Mucosa of rectum (tissue), 2 donors: Measurements from ENCODE around the gene SOWAHA.

ENCODE experiments used
- H3K27ac ChIP-seq, 2 donors: one replicate each; pipeline ENCODE4 v1.7.0; 2013; ENCODE audit warnings: inconsistent platforms in 2 of 2, low read depth in 2 of 2, low read length in 2 of 2
- H3K27me3 ChIP-seq, 2 donors: one replicate each; pipeline ENCODE4 v1.7.0; 2013; ENCODE audit warnings: low read length in 2 of 2; ENCODE audit not compliant: control insufficient read depth in 2 of 2, insufficient read depth in 2 of 2
- H3K36me3 ChIP-seq, 2 donors: one replicate each; pipeline ENCODE4 v1.7.0; 2013; ENCODE audit warnings: low read length in 2 of 2; ENCODE audit not compliant: control insufficient read depth in 2 of 2, insufficient read depth in 2 of 2
- H3K4me1 ChIP-seq, 2 donors: one replicate each; pipeline ENCODE4 v1.7.0; 2013; ENCODE audit warnings: low read length in 2 of 2, mild to moderate bottlenecking in 1 of 2; ENCODE audit not compliant: control insufficient read depth in 2 of 2, insufficient read depth in 2 of 2
- H3K4me3 ChIP-seq, 2 donors: one replicate each; pipeline ENCODE4 v1.7.0; 2013; ENCODE audit warnings: low read length in 2 of 2
- H3K9ac ChIP-seq, 2 donors: one replicate each; pipeline ENCODE4 v1.7.0; 2013; ENCODE audit warnings: low read length in 2 of 2, low read depth in 1 of 2, mild to moderate bottlenecking in 1 of 2
- H3K9me3 ChIP-seq, 2 donors: one replicate each; pipeline ENCODE4 v1.7.0; 2013; ENCODE audit warnings: low read length in 2 of 2; ENCODE audit not compliant: control insufficient read depth in 2 of 2
- donor health status: healthy.
- donor health status: Normal muscosa, but diverticular disease.

The SOWAHA gene

DNA sequence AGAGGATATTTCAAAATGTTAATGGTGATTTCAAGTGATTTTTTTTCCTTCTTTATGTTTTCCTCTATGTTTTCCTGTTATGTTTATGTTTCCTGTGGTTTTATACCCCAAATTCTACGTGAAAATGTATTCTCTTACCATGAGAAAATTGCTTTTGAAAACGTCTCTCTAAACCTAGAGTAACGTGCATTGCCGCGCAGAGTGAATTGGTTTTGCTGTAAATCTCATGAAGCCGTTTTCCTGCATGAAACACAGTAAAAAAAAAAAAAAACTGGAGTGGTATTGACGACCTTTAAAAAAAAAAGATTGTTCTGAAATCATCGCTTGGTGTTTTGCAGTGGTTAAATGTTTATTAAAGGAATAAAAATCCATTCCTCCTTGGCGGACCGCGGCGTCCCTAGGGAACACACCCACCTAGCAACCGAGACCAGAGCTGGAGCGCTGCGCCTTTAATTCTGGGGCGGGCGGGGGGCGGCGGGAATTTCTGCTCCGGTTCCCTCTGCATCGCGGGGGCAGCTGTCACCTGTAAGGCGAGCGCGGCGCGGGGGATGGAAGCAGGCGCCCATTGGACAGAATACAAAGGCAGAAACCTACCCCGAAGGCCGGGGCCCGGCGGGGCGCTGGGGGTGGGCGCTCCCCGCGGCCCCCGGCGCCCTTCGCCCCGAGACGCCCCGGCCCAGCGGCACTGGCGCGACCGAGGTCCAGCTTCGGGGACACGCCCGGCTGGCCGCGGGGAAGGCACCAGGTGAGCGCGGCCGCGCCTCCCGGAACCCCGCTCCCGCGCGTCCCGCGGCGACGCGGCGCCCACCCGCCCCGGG is at the start of gene SOWAHA:
SOWAHA (plus strand) TSS at position 522 of the 818 bp plus-strand sequence. CDS start 320 bp downstream, outside the sequence.
- H3K36me3 ChIP-seq: no peaks in the 10 kb centered on the region
- peak within 1 kb of the TSS; percentile 86 to 89 for H3K27ac ChIP-seq
- peak within 1 kb of the TSS; percentile 56 to 94 for H3K9ac ChIP-seq
- H3K4me3 ChIP-seq: peak within 1 kb of the TSS; percentile 69 to 72
- H3K4me1 ChIP-seq: peaks cover 11 to 12% of the 10 kb centered on the region in 2 donors
- peaks cover 0 to 3% of the 10 kb centered on the region in 2 donors for H3K27me3 ChIP-seq
- no peaks in the 10 kb centered on the region for H3K9me3 ChIP-seq

DNA sequence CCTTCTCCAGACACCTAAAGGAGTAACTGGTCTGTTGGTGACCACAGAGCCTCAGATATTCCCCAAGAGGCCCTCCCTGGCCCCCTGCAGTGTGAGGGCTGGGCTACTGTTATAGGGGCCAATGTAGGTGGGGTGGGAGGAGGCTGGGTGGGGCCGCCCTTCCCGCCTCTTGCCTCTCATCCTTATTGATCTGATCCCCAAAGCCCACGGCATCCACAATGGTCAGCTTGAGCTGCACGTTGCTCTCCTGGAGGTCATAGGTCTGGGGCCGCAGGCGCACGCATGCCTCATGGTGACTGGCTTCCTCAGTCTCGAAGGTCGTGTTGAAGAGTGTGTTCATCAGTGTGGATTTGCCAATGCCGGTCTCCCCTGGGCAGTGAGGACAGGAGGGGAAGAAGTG is 49.1 kb upstream of the SOWAHA start:
- Histone ChIP-seq H3K27ac (no peak overlapping the region), H3K36me3 (peaks cover 33 to 47% of the 10 kb centered on the region in 2 donors), H3K9ac (no peak overlapping the region), H3K9me3 (no peaks in the 10 kb centered on the region), H3K27me3 (no peaks in the 10 kb centered on the region), H3K4me1 (peaks cover 5 to 12% of the 10 kb centered on the region in 2 donors), H3K4me3 (no peak overlapping the region)

DNA sequence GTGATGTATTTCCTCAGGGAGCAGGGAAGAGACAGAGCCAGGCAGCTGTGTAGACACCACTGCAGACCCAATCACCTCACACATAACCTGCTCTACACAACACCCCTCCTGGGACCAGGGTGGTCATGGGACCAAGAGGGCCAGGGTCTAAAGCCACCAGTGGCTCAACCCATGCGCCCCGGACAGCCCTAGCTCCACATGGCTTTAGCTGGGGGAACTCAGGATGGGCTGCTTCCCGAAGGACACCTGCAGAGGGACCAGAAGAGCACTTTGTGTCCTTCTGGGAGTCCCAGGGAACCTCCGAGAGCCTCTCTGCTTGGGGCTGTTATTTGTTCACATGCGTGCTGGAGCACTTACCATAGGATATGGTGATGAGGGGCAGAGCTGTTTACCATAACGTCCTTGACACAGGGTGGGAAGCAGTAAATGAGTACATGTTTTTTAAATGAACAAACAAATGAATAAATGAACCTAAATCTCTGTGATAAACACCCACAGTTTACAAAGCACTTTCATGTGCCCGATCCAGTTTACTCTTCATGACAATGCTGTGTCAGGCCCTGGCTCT is 48.3 kb upstream of the SOWAHA start:
- H3K36me3 ChIP-seq: peaks cover 30 to 41% of the 10 kb centered on the region in 2 donors
- H3K4me1 ChIP-seq: peaks cover 5 to 12% of the 10 kb centered on the region in 2 donors
- no peak overlapping the region for H3K4me3 ChIP-seq

DNA sequence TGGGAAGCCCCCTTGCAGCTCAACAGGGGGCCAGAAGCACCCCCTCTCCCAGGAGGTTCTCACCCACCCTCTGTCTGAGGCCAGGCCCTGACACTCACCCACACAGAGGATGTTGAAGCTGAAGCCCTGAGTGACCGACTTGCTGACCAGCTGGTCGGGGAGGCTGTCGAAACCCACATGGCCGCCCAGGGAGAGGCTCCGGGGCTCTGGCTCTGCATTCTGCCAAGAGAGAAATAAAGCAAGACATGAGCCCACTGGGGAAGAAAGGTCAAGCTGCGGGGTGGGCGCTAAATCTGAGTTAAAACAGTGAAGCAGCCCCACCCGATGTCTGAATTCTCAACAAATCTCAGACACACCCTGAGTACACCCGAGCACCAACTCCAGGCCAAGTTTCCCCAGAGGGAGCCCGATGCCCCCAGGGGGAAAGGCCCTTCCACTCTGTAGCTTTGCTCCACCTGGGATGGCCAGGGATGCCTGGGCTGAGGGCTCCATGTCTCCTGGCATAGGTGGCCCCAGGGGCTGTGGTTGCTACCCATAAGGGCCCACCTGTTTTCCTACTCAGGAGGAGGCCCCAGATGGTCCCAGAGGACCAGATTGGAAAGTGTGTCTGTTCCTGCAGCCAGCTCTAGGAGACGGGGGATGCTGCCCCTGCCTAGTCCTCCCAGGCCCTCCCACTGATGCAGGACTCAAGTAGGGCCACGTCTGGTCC is 47.6 kb upstream of the SOWAHA start:
- Histone ChIP-seq H3K36me3 (peaks cover 29 to 36% of the 10 kb centered on the region in 2 donors), H3K27me3 (no peaks in the 10 kb centered on the region), H3K27ac (no peak overlapping the region), H3K4me1 (peaks cover 5 to 12% of the 10 kb centered on the region in 2 donors), H3K9me3 (no peaks in the 10 kb centered on the region), H3K9ac (no peak overlapping the region), H3K4me3 (no peak overlapping the region)

More for the DNA sequence above, 48.3 kb upstream of the SOWAHA start:
- Histone ChIP-seq H3K27me3 (no peaks in the 10 kb centered on the region), H3K9me3 (no peaks in the 10 kb centered on the region), H3K27ac (no peak overlapping the region), H3K9ac (no peak overlapping the region)

DNA sequence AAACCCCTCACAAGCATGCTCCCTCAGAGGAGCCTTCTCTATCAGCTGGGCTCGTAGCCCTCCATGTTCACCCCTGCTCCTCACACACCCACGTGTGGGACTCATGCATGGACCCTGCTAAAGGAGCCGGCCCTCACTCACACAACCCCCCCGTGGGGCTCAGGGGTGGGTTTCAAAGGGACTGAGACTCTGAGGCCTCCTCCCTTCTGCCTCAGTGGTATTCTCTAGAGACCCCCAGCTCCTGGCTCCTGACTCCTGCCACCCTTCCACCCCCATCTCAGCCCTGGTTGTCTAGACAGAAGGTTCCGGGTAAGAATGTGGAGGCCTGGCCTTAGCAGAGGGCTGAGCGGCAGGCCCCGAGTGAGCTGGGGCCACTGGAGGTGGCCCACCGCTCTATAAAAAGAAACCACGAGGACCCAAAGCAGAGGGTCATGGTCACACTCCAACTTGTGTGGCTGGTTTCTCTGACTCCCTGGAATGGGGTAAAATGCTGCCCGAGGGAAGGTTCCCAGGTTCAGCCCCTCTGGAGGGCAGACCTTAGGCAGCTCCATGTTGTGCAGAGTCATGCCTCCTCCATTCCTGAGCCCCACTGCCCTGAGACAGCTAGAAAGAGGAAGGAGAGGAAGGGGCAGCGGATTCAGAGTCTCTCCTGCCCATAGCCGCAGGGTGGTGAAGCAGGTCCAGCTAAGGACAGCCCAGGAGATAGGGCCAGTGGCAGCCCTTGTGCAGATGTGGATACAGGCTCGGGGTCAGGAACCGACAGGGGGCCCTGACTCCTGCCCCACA is 46.9 kb upstream of the SOWAHA start:
- H3K36me3 ChIP-seq: peaks cover 21 to 29% of the 10 kb centered on the region in 2 donors
- no peaks in the 10 kb centered on the region for H3K27me3 ChIP-seq
- H3K9ac ChIP-seq: no peak overlapping the region
- H3K9me3 ChIP-seq: no peaks in the 10 kb centered on the region
- no peak overlapping the region for H3K27ac ChIP-seq
- H3K4me3 ChIP-seq: no peak overlapping the region
- peaks cover 5 to 12% of the 10 kb centered on the region in 2 donors for H3K4me1 ChIP-seq

DNA sequence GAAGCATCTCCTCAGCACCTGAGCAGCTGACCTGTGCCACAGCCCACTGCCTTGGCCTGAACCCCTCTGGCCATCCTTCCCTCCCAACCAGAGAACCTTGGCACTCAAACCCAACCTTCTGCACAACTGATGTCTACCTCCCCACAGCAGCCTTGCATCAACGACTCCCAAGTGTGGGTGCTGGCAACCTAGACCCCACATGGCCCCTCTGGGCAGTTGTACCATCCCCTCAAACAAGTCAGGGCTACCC is 46.4 kb upstream of the SOWAHA start:
- H3K27ac ChIP-seq: no peak overlapping the region
- H3K27me3 ChIP-seq: no peaks in the 10 kb centered on the region
- H3K4me1 ChIP-seq: peaks cover 5 to 12% of the 10 kb centered on the region in 2 donors
- no peaks in the 10 kb centered on the region for H3K9me3 ChIP-seq
- no peak overlapping the region for H3K4me3 ChIP-seq
- no peak overlapping the region for H3K9ac ChIP-seq
- H3K36me3 ChIP-seq: peaks cover 17 to 26% of the 10 kb centered on the region in 2 donors

DNA sequence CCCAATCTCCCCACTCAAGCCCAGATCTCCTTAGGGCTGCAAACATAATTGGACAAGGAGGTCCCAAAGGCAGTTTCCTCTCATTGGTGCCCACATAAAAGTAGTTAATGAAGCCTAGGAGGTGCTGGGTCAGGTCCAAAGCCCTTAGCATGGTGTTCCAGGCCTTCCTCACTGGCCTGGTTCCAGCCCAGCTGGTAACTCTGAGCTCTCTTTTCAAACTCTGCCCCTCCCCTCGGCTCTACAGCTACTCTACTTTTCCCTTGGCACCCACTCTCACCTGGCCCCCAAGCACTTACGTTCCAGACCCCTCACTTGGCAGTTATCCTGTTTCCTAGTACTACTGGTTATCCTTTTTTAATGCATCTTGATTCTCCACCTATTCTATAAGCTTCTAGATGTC is 46.0 kb upstream of the SOWAHA start:
- Histone ChIP-seq H3K27ac (no peak overlapping the region), H3K9me3 (no peaks in the 10 kb centered on the region), H3K27me3 (no peaks in the 10 kb centered on the region), H3K4me3 (no peak overlapping the region), H3K9ac (no peak overlapping the region), H3K4me1 (peaks cover 5 to 12% of the 10 kb centered on the region in 2 donors), H3K36me3 (peaks cover 16 to 23% of the 10 kb centered on the region in 2 donors)

DNA sequence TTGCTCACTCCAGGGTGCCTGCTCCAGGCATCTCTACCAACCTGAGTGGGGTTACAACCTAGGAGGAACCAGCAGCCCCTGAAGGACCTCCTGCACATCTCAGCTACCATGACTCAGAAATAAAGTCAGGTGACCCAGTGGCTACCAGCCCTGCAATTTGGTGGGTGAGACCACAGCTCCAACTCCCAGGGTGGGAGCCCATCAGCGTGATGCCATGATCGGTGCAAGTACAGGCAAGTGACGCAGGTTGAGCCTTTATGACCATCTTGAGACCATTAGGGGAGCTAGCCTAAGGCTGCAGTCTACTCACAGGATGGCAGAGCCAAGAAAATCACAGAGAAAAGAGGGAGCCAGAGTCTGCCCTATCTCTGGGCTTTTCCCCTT is 44.6 kb upstream of the SOWAHA start:
- H3K9me3 ChIP-seq: no peaks in the 10 kb centered on the region
- H3K27me3 ChIP-seq: no peaks in the 10 kb centered on the region
- no peak overlapping the region for H3K9ac ChIP-seq
- H3K4me3 ChIP-seq: no peak overlapping the region
- peaks cover 7 to 10% of the 10 kb centered on the region in 2 donors for H3K36me3 ChIP-seq
- H3K4me1 ChIP-seq: peaks cover 5 to 12% of the 10 kb centered on the region in 2 donors
- no peak overlapping the region for H3K27ac ChIP-seq

DNA sequence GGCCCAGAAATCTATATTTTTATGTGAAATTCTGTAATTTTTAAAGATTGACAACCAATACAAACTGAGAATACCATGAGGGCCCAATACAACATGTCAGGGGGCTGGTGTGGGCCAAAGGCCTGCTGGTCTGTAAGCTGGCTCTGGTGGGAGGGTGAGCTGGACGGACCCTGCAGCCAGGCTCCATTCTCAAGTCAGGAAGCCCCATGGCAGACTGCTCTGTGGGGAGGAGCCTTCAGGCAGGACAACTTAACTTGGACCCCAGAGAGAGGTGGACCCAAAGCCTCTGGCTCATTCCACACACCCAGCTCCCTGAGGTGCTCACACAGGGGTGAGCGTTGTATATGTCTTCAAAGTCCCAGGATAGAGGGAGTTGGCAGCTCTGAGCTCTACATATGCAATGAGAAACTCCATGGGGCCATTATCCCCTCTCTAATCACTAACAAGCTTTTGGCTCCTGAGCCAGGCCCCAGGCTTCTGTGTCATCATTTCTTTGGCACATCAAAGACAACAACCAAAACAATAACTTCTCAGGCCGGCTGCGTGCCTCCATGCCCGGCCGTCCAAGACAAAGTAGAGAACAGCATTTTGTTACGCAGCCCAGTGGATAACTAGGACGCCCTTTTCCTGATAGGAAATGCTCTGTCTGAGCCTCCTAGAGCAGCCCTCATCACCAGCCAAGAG is 42.5 kb upstream of the SOWAHA start:
- Histone ChIP-seq H3K9ac (no peak overlapping the region), H3K9me3 (no peaks in the 10 kb centered on the region), H3K4me3 (no peak overlapping the region), H3K4me1 (peaks cover 18 to 24% of the 10 kb centered on the region in 2 donors), H3K36me3 (no peaks in the 10 kb centered on the region), H3K27ac (no peak overlapping the region), H3K27me3 (no peaks in the 10 kb centered on the region)
